CD4-positive, alpha-beta T cell treated with Interleukin-1 beta for 1 hour (primary cell): ENCODE measurements around the gene PRAMEF25.
"Not testable (repeated sequence)": the region's sequence is repeated elsewhere in the genome, so short reads cannot be mapped to it uniquely, and the experiment has no call there.

ENCODE experiments used
- DNase-seq, 2 donors: peaks; one replicate each; pipeline ENCODE4 v3.0.0-alpha.2; 2020 to 2022

Gene PRAMEF25

GRCh38 chr1:13070474-13070873 is at the start of gene PRAMEF25:
TSS of gene PRAMEF25 (plus strand) at chr1:13070774. CDS start at chr1:13073694, 2,920 bp downstream.
- not testable (repeated sequence) for DNase-seq

GRCh38 chr1:13056475-13056874 is 14.1 kb upstream of the PRAMEF25 start, which contains the start of gene PRAMEF27:
TSS of gene PRAMEF27 (minus strand) at chr1:13056575. CDS start at chr1:13053659, 2,916 bp downstream.
- not testable (repeated sequence) for DNase-seq

GRCh38 chr1:13116754-13117153 is 46.2 kb downstream of the PRAMEF25 start, which contains the start of gene HNRNPCL2:
TSS of gene HNRNPCL2 (minus strand) at chr1:13116854. CDS start at chr1:13116400, 454 bp downstream.
- DNase-seq: not testable (repeated sequence)
